HL-60/S4 (cell line): ENCODE data around the gene CLCF1.

ENCODE experiments used
- in situ Hi-C: fragments of 300-500 bp; cut with MboI; formaldehyde crosslinking; loops from 2 replicates; pipeline ENCODE4 v1.14.3; 2022; ENCODE audit warnings: low sequenced_read_pairs

CLCF1 gene

GRCh38 chr11:67372993-67373647 is at the start of gene CLCF1:
Gene CLCF1, minus strand, starts transcription at chr11:67373598. Its CDS starts 59 bp downstream, at chr11:67373539.
- in situ Hi-C loops = no loop called here

- in situ Hi-C loops = no loop called here
These were observed 49.5 kb upstream of the CLCF1 start for GRCh38 chr11:67422891-67423290.

GRCh38 chr11:67421430-67422031 is 48.1 kb upstream of the CLCF1 start:
- in situ Hi-C loops = no loop called here

GRCh38 chr11:67420646-67421429 is 47.4 kb upstream of the CLCF1 start:
- in situ Hi-C loops = no loop called here

GRCh38 chr11:67420147-67420645 is 46.8 kb upstream of the CLCF1 start:
- in situ Hi-C loops = no loop called here

- in situ Hi-C loops = no loop called here
These were observed 46.1 kb upstream of the CLCF1 start for GRCh38 chr11:67419325-67420049.

- in situ Hi-C loops = no loop called here
These were observed 45.3 kb upstream of the CLCF1 start for GRCh38 chr11:67418476-67419281.

- in situ Hi-C loops = no loop called here
These were observed 44.0 kb upstream of the CLCF1 start for GRCh38 chr11:67417425-67417824.

- in situ Hi-C loops = no loop called here
These were observed 43.3 kb upstream of the CLCF1 start for GRCh38 chr11:67416416-67417335.

GRCh38 chr11:67415501-67416304 is 42.3 kb upstream of the CLCF1 start, which contains the start of gene CARNS1:
Gene CARNS1, plus strand, starts transcription at chr11:67415678. Its CDS starts 522 bp downstream, at chr11:67416200.
- in situ Hi-C loops = no loop called here

GRCh38 chr11:67413266-67413849 is 40.0 kb upstream of the CLCF1 start:
- in situ Hi-C loops = no loop called here

- in situ Hi-C loops = no loop called here
These were observed 39.2 kb upstream of the CLCF1 start for GRCh38 chr11:67412495-67413179.

- in situ Hi-C loops = no loop called here
These were observed 38.4 kb upstream of the CLCF1 start for GRCh38 chr11:67411785-67412152.

- in situ Hi-C loops = no loop called here
These were observed 37.8 kb upstream of the CLCF1 start for GRCh38 chr11:67410984-67411784.

GRCh38 chr11:67410369-67410831 is 37.0 kb upstream of the CLCF1 start:
- in situ Hi-C loops = no loop called here

- in situ Hi-C loops = no loop called here
These were observed 36.5 kb upstream of the CLCF1 start for GRCh38 chr11:67409781-67410368.
